GM12872 (cell line): ENCODE results near the gene FAM83G.

ENCODE experiments used
- TF ChIP-seq, protein P1 (sequence below): IDR thresholded peaks from 3 replicates; pipeline ENCODE4 v1.5.1; 2011; ENCODE audit warnings: low read depth, mild to moderate bottlenecking, low read length, moderate library complexity; ENCODE audit not compliant: insufficient read depth

Gene FAM83G

GRCh38 chr17:18956581-18956980 lies 48.0 kb downstream of the FAM83G start:
- TF ChIP-seq, protein P1, sequence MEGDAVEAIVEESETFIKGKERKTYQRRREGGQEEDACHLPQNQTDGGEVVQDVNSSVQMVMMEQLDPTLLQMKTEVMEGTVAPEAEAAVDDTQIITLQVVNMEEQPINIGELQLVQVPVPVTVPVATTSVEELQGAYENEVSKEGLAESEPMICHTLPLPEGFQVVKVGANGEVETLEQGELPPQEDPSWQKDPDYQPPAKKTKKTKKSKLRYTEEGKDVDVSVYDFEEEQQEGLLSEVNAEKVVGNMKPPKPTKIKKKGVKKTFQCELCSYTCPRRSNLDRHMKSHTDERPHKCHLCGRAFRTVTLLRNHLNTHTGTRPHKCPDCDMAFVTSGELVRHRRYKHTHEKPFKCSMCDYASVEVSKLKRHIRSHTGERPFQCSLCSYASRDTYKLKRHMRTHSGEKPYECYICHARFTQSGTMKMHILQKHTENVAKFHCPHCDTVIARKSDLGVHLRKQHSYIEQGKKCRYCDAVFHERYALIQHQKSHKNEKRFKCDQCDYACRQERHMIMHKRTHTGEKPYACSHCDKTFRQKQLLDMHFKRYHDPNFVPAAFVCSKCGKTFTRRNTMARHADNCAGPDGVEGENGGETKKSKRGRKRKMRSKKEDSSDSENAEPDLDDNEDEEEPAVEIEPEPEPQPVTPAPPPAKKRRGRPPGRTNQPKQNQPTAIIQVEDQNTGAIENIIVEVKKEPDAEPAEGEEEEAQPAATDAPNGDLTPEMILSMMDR = no peak

DNA sequence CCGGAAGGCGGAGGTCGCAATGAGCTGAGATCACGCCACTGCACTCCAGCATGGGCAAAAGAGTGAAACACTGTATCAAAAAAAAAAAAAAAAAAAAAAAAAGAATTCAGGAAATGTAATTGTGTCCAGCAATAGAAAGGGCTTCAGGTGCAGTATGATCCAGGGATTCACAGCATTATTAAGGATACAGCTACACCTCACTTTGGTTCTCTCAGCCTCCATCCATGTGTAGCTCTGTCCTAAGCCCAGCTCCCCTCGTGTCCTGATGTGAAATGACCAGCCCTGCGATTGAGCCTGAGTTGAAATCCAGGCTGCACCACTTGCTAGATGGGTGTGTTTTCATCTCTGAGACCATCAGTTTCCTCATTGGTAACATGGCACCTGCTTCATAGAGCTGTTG lies 49.6 kb downstream of the FAM83G start:
- TF ChIP-seq, protein P1 = no peak

DNA sequence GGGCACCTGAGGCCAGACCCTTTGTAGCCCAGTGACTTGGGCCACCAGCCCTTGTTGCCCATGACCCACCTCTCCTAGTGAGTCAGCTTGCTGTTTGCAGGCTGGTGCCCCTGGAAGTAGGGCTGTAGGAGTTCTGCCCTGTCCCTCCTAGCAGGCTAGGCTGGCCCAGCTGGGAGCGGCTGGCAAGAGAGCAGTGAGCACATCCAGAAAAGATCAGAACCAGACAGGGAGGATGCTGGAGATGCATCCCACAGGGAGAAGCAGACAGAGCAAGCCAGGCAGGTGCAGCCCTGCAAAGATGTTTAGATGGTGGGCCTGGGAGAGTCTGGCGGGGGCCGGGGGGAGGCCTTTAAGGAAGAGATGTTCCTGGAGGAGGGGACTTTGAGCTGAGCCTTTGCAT lies 50.2 kb downstream of the FAM83G start:
- TF ChIP-seq, protein P1 = no peak

- TF ChIP-seq, protein P1 = no peak
These were observed 51.3 kb downstream of the FAM83G start for GRCh38 chr17:18953231-18953728.

GRCh38 chr17:18951941-18952842 lies 52.4 kb downstream of the FAM83G start, which contains the start of gene SLC5A10:
Gene SLC5A10 (plus strand): TSS chr17:18952165. CDS start chr17:18952206, 41 bp downstream.
- TF ChIP-seq, protein P1 = peak; percentile 29; the same call in 1 of the 3 replicates

GRCh38 chr17:18950944-18951905 lies 53.3 kb downstream of the FAM83G start:
- TF ChIP-seq, protein P1 = no peak

DNA sequence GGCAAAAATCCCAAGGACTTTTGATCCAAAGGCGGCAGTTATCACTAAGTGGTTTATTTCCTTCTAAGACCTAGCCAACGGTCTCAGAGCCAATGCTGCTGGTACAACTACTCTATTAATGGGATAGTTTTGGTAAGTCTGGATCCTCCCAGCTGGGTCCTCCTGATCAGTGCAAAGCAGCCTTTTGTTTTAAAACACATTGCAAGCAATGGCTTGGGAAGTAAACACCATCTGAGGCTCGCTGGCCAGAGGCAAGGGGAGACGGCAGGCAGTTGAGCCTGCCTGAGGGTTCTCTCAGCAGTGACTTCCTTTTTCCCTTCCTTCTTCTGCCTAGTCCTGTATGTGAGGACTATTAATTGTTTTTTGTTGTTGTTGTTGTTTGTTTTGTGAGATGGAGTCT lies 54.2 kb downstream of the FAM83G start:
- TF ChIP-seq, protein P1 = no peak
